Calu3 (cell line): ENCODE measurements around the gene FBXO34. TPM values are rescaled to one million over a fixed set of nuclear protein-coding genes. Genes with fewer than 3 reads are reported as not detected.
A peak's percentile ranks its signal among the peaks of the same experiment; 100 is the strongest.

Experiments used
- BruUV-seq: library from RNA; stranded (reverse); fragments of 400-500 nt; replicated peaks from 2 replicates; lab custom pipeline; 2021; lab: Mats Ljungman, UMichigan
- CTCF ChIA-PET: fragments of 300-600 bp; sonication (Branson Sonifier 250); formaldehyde crosslinking; loops from one replicate; lab custom pipeline; 2022; ENCODE audit warnings: antibody characterized with exemption; lab: Charles Lee
- DNase-seq: peaks from one replicate; pipeline ENCODE4 v3.0.0; 2022
- H3K27ac Mint-ChIP-seq: one replicate; pipeline ENCODE4 v1.8.0; 2022; ENCODE audit warnings: mixed read lengths; ENCODE audit not compliant: unreplicated experiment
- H3K27me3 Mint-ChIP-seq: one replicate; pipeline ENCODE4 v1.8.0; 2022; ENCODE audit warnings: mixed read lengths; ENCODE audit not compliant: unreplicated experiment
- H3K36me3 Mint-ChIP-seq: one replicate; pipeline ENCODE4 v1.8.0; 2022; ENCODE audit warnings: mild to moderate bottlenecking, moderate library complexity, mixed read lengths; ENCODE audit not compliant: insufficient read depth, unreplicated experiment
- H3K4me1 Mint-ChIP-seq: one replicate; pipeline ENCODE4 v1.8.0; 2022; ENCODE audit warnings: mild to moderate bottlenecking, low read depth, mixed read lengths; ENCODE audit not compliant: unreplicated experiment
- H3K4me3 Mint-ChIP-seq: one replicate; pipeline ENCODE4 v1.8.0; 2022; ENCODE audit warnings: mild to moderate bottlenecking, low read depth, moderate library complexity, mixed read lengths; ENCODE audit not compliant: unreplicated experiment
- H3K9me3 Mint-ChIP-seq: one replicate; pipeline ENCODE4 v1.8.0; 2022; ENCODE audit warnings: low read depth, mixed read lengths; ENCODE audit not compliant: unreplicated experiment
- CTCF ChIP-seq: fragments of 200-600 bp; IDR thresholded peaks from one replicate; pipeline ENCODE4 v1.8.0; 2022; ENCODE audit warnings: antibody characterized with exemption; ENCODE audit not compliant: unreplicated experiment
- intact Hi-C: fragments of 100-400 bp; cut with micrococcal nuclease; formaldehyde crosslinking; loops from one replicate; pipeline ENCODE4 v1.10.0; 2022; ENCODE audit not compliant: unreplicated experiment
- total RNA-seq: library from RNA; stranded (reverse); gene quantifications from 2 replicates; pipeline ENCODE4 v1.2.3, GENCODE V29; 2022

The FBXO34 gene
- total RNA-seq, 1 experiment from 2014 or later, result 30.0 TPM

- TF ChIP-seq CTCF, result no peak
- peak overlapping the region; percentile 80 for H3K27ac Mint-ChIP-seq
- H3K4me3 Mint-ChIP-seq, result peak overlapping the region; percentile 44
- intact Hi-C loops, result loop anchor here (5.0 kb wide), 1 partner anchor 64 kb away; the partner anchor contains the start of gene FBXO34
- peaks cover 63% of the 10 kb centered on the region for H3K4me1 Mint-ChIP-seq
- no TSS peak for BruUV-seq
- H3K27me3 Mint-ChIP-seq, result no peaks in the 10 kb centered on the region
- no peaks in the 10 kb centered on the region for H3K9me3 Mint-ChIP-seq
- CTCF ChIA-PET, result interaction anchor here (0.6 to 1.0 kb wide), 2 partner anchors 18 to 96 kb away, joined by 3 to 5 read pairs; no protein-coding TSS in a partner anchor
- DNase-seq, result peak; percentile 76
- H3K36me3 Mint-ChIP-seq, result peaks cover 33% of the 10 kb centered on the region
Observed at GRCh38 chr14:55336162-55336561, 64.9 kb downstream of the FBXO34 start.

GRCh38 chr14:55336691-55337090 lies 65.5 kb downstream of the FBXO34 start:
- Mint-ChIP-seq H3K4me3 (peak overlapping the region; percentile 44), H3K4me1 (peaks cover 66% of the 10 kb centered on the region), H3K27ac (peak overlapping the region; percentile 80), H3K27me3 (no peaks in the 10 kb centered on the region), H3K9me3 (no peaks in the 10 kb centered on the region), H3K36me3 (peaks cover 33% of the 10 kb centered on the region)
- no TSS peak for BruUV-seq
- DNase-seq, result no peak
- intact Hi-C loops, result loop anchor here (5.0 kb wide), 1 partner anchor 64 kb away; the partner anchor contains the start of gene FBXO34
- CTCF ChIA-PET, result interaction anchor here (0.6 to 1.0 kb wide), 2 partner anchors 18 to 95 kb away, joined by 3 to 5 read pairs; no protein-coding TSS in a partner anchor
- TF ChIP-seq CTCF, result no peak

- Mint-ChIP-seq H3K4me3 (no peak overlapping the region), H3K27ac (no peak overlapping the region), H3K4me1 (peaks cover 53% of the 10 kb centered on the region), H3K27me3 (no peaks in the 10 kb centered on the region), H3K9me3 (no peaks in the 10 kb centered on the region), H3K36me3 (peaks cover 9% of the 10 kb centered on the region)
- no peak for TF ChIP-seq CTCF
- no TSS peak for BruUV-seq
- intact Hi-C loops, result loop anchor here (5.0 kb wide), 1 partner anchor 67 kb away; the partner anchor contains the start of gene FBXO34
- CTCF ChIA-PET, result no interaction called here
- DNase-seq, result no peak
Observed at GRCh38 chr14:55339770-55340169, 68.5 kb downstream of the FBXO34 start.

GRCh38 chr14:55340482-55340881 lies 69.3 kb downstream of the FBXO34 start:
- Mint-ChIP-seq H3K27me3 (no peaks in the 10 kb centered on the region), H3K4me1 (peaks cover 53% of the 10 kb centered on the region), H3K9me3 (no peaks in the 10 kb centered on the region), H3K36me3 (peaks cover 9% of the 10 kb centered on the region), H3K27ac (no peak overlapping the region), H3K4me3 (no peak overlapping the region)
- CTCF ChIA-PET, result no interaction called here
- intact Hi-C loops, result no loop called here
- no peak for DNase-seq
- BruUV-seq, result no TSS peak
- no peak for TF ChIP-seq CTCF
